GM19438 (cell line): ENCODE measurements around the gene MED27.

Experiments used
- ATAC-seq: cut with Tn5 transposase; IDR thresholded peaks from one replicate; pipeline ENCODE4 v1.9.1; 2021; ENCODE audit warnings: low read depth; ENCODE audit not compliant: unreplicated experiment

The MED27 gene

DNA sequence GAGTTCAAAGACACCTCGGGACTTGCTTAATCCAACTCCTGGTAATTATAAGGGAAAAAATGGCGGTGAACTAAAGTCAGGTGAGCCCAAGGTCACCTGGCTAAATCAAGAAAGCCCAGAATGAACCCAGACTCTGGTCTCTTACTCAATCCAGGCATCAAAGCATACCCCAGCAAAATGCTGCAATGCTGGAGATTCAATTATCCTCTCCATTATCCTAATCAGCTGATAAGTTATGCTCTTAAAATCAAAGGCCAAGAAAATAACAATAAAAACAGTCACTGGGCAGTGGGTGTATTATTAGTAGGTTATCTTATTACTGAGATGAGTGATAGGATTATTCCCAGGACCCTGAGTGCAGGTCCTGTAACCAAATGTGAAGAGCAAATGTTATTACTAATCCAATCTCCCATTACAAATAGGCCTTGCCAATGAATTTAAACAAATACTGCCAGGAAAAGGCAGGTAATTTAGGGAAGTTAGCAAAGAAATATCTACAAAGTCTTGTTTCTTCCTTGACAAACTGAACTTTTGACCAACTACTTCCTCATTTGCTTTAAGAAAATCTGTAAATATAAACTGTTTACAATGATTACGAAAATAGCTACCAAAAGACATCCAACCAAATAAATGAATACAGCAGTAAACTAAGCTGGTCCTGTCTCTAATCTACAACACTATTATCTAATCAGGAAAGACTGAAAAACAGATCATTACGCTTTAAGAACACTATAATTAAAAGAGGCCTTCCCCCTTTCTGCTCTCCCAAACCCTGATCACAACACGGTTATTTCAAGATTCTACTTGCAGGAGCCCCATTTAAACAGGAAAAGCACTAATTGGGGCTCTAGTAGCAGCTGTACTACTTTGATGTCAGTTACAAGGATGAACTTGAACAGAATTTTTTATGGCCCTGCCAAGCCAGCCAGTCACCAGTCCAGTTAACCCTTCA is 103.2 kb downstream of the MED27 start:
- ATAC-seq: no peak

GRCh38 chr9:131972889-131973288 is 106.8 kb downstream of the MED27 start:
- no peak for ATAC-seq

DNA sequence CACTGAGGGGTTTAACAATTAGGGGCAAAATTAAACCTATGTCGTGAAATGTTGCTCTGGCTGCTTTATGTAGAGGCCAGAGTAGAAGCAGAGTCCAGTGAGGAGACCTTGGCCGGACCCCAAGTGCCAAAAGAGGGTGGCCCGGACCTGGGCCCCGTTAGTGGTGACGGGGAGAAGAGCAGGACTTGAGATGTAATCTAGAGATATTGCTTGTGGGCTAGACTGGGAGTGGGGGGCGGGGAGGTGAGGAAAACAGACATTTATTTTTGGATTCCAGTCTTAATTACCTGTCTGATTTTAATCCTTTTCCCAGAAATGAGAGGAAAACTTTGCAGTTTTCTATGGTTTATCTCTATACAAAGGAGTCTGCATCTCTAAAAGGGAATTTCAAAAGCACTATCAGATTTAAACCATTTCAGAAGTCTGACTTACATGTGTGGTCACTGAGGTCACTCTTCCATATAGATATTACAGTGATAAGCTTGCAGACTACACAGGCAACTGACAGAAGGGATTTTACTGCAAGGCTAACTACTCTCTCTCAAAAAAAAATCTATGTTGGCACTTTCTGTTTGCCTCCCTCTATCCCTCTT is 108.1 kb downstream of the MED27 start:
- ATAC-seq: no peak

DNA sequence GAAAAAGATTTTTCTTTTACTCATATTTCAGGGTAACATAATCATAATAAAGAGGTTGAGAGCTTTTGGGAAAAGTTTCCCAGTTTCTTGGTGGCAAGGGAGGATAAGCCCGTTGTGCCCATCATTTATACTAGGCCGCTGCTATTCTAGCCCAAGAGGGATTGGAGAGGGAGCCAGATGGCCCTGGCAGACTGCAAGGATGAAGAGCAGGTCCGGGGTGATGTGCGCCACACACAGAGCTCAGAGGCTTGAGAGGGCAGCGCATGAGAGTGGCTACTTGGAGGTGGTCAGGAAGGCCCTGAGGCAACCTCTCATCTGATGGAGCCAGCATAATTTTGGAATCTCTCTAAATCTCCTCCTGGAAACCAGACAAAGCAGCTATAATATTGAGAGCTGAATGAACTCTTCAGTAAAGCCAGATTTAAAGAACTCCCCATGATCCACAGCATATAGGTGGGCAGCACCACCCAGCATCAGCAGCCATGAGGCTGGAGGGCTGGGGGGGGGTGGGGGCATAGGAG is 110.1 kb downstream of the MED27 start:
- no peak for ATAC-seq

- no peak for ATAC-seq
Observed at GRCh38 chr9:131968632-131969031, 111.0 kb downstream of the MED27 start.

GRCh38 chr9:131965841-131966240 is 113.8 kb downstream of the MED27 start:
- ATAC-seq: no peak

GRCh38 chr9:131965103-131965502 is 114.6 kb downstream of the MED27 start:
- ATAC-seq: no peak

GRCh38 chr9:131963072-131964030 is 116.3 kb downstream of the MED27 start:
- ATAC-seq: no peak

DNA sequence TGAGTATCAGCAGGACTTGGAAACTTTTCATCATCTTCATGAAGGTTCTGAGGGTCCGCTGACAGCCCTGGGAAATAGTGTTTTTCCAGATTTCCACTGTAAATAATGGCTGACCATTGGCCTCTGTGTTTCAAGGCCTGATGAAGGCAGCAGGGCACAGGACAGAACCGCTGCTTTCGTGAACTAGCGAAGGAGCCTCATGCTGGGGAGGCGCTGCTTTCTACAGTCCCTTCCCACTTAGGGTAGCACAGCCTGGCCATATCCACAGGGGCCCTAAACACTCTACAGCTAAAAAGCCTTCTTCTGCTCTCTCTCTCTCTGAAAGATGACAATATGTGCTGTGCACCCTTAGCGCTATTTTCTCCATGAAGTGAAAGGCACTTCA is 118.2 kb downstream of the MED27 start:
- ATAC-seq: no peak

- no peak for ATAC-seq
Observed at GRCh38 chr9:131960851-131961495, 118.7 kb downstream of the MED27 start.

DNA sequence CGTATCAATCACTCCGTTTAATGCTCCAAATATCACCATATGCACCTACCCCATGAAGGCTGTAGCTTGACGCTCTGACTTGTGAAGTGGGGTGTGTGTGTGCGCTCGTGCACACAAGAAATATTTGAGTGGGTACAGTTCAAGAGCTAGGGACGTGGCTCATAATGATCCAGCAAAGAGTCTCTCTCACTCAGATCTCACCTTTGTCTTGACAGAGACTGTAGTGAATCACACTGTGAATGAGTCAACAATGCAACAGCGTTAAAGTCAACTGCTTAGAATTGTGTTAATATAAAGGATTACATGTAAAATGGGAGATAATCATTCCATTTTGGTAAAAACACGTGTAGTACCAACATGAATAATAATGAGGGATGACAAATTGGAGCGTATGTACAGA is 119.4 kb downstream of the MED27 start:
- ATAC-seq: no peak

DNA sequence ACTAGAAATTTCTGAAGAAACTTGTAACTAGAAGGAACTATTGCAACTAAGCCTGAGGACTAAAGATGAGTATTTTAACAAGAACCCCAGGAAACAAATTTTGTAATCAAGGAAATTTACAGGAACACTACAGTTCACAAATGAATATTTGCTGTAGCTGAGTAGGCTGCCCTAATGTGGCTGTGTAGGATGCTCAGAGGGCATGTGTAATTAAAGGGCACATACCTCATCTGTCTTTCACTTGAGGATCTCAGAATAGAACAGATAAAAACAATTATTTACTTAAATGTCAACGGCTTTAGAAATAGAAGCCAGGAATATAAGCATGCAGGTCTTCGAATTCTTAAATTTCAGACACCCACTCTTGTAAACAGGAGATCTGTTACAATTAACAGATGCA is 119.8 kb downstream of the MED27 start:
- no peak for ATAC-seq

GRCh38 chr9:131959056-131959455 is 120.6 kb downstream of the MED27 start:
- ATAC-seq: no peak

GRCh38 chr9:131954299-131954698 is 125.4 kb downstream of the MED27 start:
- ATAC-seq: no peak

DNA sequence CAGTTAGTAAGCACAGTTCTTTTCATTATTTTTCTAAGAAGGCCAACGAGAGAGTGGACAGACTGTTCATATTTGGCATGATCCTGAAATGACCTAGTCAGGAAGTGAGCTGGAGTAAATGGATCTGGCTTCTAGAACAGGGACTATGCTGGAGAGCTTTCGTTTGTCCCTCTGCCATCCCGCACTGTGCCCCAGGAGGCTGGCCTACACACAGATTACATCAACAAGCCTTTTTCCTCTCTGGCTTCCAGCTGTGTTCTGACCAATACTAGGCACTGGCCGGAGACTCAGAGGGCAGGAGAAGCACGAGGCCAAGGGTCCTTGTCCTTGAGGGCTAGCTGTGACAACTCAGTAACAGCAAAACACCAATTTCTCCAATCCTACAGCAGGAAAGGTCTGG is 127.8 kb downstream of the MED27 start:
- no peak for ATAC-seq

DNA sequence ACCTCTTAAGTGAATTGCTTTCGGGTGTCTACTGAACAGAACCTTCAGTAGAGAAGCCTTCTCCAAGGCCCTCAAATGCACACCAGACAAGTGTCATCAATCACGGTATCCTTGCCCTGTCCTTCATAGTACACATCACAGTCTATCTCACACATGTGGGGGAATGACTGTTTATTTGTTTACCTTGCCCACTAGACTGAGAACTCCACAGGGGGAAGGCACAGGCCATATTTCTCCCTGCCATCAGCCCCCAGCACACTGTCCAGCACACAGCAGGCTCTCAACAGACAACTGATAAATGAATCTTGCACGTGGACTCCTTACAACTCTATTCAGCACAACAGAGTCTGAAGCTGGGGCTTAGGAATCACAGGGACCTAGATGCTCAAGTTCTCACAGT is 128.5 kb downstream of the MED27 start:
- no peak for ATAC-seq

- no peak for ATAC-seq
Observed at GRCh38 chr9:131950487-131950886, 129.2 kb downstream of the MED27 start.

DNA sequence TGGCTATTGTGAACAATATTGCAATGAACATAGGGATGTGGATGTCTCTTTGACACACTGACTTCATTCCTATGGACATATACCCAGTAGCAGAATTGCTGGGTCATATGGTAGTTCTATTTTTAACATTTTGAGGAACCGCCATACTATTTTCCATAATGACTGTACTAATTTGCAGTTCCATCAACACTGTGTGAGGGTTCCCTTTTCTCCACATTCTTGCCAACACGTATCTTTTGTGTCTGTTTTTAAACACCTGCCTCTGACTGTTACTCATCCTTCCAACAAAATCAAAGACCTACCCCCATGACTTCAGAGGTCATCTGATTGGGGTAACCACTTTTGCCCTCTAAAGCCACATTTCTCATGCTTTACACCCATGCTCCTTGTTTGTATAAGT is 133.5 kb downstream of the MED27 start:
- ATAC-seq: no peak

GRCh38 chr9:131943351-131943841 is 136.3 kb downstream of the MED27 start:
- no peak for ATAC-seq

GRCh38 chr9:131942146-131942720 is 137.4 kb downstream of the MED27 start:
- no peak for ATAC-seq
